H1 (cell line): Measurements from ENCODE around the gene EML4. TPM values are rescaled to one million over a fixed set of nuclear protein-coding genes. Genes with fewer than 3 reads are reported as not detected.

Source experiments
- GTF2F1 ChIP-seq: IDR thresholded peaks from 2 replicates; pipeline ENCODE4 v1.6.1; 2012; ENCODE audit warnings: low read depth, low read length, improper control_type of control experiment, borderline replicate concordance
- JUND ChIP-seq: IDR thresholded peaks from 2 replicates; pipeline ENCODE4 v1.6.1; 2011; ENCODE audit warnings: mild to moderate bottlenecking, improper control_type of control experiment, low read length
- POLR2AphosphoS5 ChIP-seq: IDR thresholded peaks from 2 replicates; pipeline ENCODE4 v1.6.1; 2011; ENCODE audit warnings: low read depth, low read length
- polyA plus RNA-seq, 7 experiments: library from polyadenylated mRNA; depleted of rRNA in 3 of 7; stranded (reverse) in 5 of 7; unstranded in 2 of 7; fragments of >200 nt in 5 of 7; fragments of 200-250 nt in 2 of 7; gene quantifications; 1 replicate in 5 of 7; 2 replicates in 1 of 7; 4 replicates in 1 of 7; pipeline versions ENCODE4 v1.2.1 to v1.2.3, GENCODE V29; 2011 to 2013; ENCODE audit warnings: missing spikeins in 2 of 7, mixed read lengths in 2 of 7
- total RNA-seq: library from RNA; stranded (reverse); fragmentation: NEBNext Ultra II Directional; extraction: Animal tissue kit (Norgen Biotek cat#: 25700); gene quantifications from 2 replicates; pipeline ENCODE4 v1.2.1, GENCODE V29; 2021

Gene EML4
- total and polyA plus RNA-seq, 2 of the 8 experiments (the other 6 are each of a cell fraction or from before 2014, with no cell fraction given): 50.1 to 104 TPM

DNA sequence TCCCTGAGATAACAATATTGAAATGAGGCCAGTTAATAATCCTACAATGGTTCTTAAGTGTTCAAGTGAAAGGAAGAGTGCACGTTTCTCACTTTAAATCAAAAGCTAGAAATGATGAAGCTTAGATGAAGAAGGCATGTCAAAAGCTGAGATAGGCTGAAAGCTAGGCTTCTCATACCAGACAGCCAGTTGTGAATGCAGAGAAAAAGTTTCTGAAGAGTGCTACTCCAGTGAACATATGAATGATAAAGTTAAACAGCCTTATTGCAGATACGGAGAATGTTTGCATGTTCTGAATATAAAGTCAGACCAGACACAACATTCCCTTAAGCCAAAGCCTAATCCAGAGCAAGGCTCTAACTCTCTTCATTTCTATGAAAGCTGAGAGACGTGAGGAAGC, 51.4 kb downstream of the EML4 start (continued):
- TF ChIP-seq JUND (no peak), GTF2F1 (no peak), POLR2AphosphoS5 (no peak)
- TF ChIP-seq, all 59 proteins: peak for 0
